ENCODE results near the gene TBXAS1. TPM values are rescaled to one million over a fixed set of nuclear protein-coding genes. Genes with fewer than 3 reads are reported as not detected.

TBXAS1 gene
- total RNA-seq, 1 donor from 2014 or later, result 1.3 TPM

GRCh38 chr7:139899328-139899955, 70.4 kb downstream of the TBXAS1 start:
- TF ChIP-seq, protein P1, sequence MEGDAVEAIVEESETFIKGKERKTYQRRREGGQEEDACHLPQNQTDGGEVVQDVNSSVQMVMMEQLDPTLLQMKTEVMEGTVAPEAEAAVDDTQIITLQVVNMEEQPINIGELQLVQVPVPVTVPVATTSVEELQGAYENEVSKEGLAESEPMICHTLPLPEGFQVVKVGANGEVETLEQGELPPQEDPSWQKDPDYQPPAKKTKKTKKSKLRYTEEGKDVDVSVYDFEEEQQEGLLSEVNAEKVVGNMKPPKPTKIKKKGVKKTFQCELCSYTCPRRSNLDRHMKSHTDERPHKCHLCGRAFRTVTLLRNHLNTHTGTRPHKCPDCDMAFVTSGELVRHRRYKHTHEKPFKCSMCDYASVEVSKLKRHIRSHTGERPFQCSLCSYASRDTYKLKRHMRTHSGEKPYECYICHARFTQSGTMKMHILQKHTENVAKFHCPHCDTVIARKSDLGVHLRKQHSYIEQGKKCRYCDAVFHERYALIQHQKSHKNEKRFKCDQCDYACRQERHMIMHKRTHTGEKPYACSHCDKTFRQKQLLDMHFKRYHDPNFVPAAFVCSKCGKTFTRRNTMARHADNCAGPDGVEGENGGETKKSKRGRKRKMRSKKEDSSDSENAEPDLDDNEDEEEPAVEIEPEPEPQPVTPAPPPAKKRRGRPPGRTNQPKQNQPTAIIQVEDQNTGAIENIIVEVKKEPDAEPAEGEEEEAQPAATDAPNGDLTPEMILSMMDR (IDR thresholded peaks at IDR 0.05; ENCODE audit: unreplicated experiment), result no peak
- Mint-ChIP-seq H3K36me3 (ENCODE audit: low read depth, unreplicated experiment) (peaks cover 5% of the 10 kb centered on the region), H3K9me3 (ENCODE audit: unreplicated experiment) (no peaks in the 10 kb centered on the region), H3K27ac (ENCODE audit: unreplicated experiment) (no peak overlapping the region), H3K4me3 (ENCODE audit: unreplicated experiment) (no peak overlapping the region), H3K4me1 (ENCODE audit: unreplicated experiment) (peaks cover 10% of the 10 kb centered on the region), H3K27me3 (ENCODE audit: unreplicated experiment) (peaks cover 2% of the 10 kb centered on the region)
- no peak for DNase-seq (ENCODE audit: low spot score)

GRCh38 chr7:139900326-139900725, 71.3 kb downstream of the TBXAS1 start:
- DNase-seq (ENCODE audit: low spot score), result no peak
- H3K4me3 Mint-ChIP-seq (ENCODE audit: unreplicated experiment), result no peak overlapping the region
- H3K27ac Mint-ChIP-seq (ENCODE audit: unreplicated experiment), result no peak overlapping the region
- H3K9me3 Mint-ChIP-seq (ENCODE audit: unreplicated experiment), result no peaks in the 10 kb centered on the region
- TF ChIP-seq, protein P1 (IDR thresholded peaks at IDR 0.05; ENCODE audit: unreplicated experiment), result no peak
- peaks cover 2% of the 10 kb centered on the region for H3K4me1 Mint-ChIP-seq (ENCODE audit: unreplicated experiment)
- peaks cover 2% of the 10 kb centered on the region for H3K27me3 Mint-ChIP-seq (ENCODE audit: unreplicated experiment)
- peaks cover 5% of the 10 kb centered on the region for H3K36me3 Mint-ChIP-seq (ENCODE audit: low read depth, unreplicated experiment)

DNA sequence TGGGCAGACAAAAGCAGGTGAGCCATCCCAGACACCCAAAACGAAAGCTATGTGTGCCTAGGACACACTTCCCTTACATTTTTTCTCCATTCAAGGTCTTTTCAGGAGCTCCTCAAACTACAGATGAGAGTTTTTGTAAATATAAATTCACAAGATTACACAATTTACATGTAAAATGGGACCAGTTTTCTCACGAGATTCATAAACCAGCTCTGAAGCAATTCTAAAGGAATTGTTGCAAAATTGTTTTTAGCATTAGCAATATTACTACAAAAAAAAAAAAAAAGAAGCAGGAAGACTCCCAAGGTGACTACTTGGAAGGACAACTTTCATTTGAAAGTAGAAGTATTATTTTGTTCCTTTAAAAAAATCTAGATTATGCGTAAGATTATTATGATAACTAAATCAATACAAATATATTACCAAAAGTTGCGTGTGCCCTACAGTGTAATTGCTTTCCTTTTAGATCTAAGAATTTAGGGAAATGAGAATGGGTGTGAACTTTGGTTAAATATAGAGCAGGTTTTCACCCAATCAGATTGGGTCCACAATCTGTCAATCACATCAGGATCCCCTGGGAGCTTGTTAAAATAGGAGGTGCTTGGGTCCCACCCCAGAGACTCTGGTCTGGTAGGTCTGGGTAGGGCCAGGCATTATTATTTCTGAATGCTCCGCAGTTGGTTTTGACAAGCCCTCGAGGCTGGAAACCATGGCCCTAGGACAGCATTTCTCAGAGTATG, 72.2 kb downstream of the TBXAS1 start:
- H3K27ac Mint-ChIP-seq (ENCODE audit: unreplicated experiment), result no peak overlapping the region
- TF ChIP-seq, protein P1 (IDR thresholded peaks at IDR 0.05; ENCODE audit: unreplicated experiment), result no peak
- no peaks in the 10 kb centered on the region for H3K9me3 Mint-ChIP-seq (ENCODE audit: unreplicated experiment)
- H3K4me1 Mint-ChIP-seq (ENCODE audit: unreplicated experiment), result no peaks in the 10 kb centered on the region
- H3K36me3 Mint-ChIP-seq (ENCODE audit: low read depth, unreplicated experiment), result peaks cover 5% of the 10 kb centered on the region
- no peak overlapping the region for H3K4me3 Mint-ChIP-seq (ENCODE audit: unreplicated experiment)
- H3K27me3 Mint-ChIP-seq (ENCODE audit: unreplicated experiment), result no peaks in the 10 kb centered on the region
- DNase-seq (ENCODE audit: low spot score), result no peak

- DNase-seq (ENCODE audit: low spot score), result no peak
- Mint-ChIP-seq H3K4me3 (ENCODE audit: unreplicated experiment) (no peak overlapping the region), H3K27me3 (ENCODE audit: unreplicated experiment) (no peaks in the 10 kb centered on the region), H3K36me3 (ENCODE audit: low read depth, unreplicated experiment) (peaks cover 2% of the 10 kb centered on the region), H3K4me1 (ENCODE audit: unreplicated experiment) (no peaks in the 10 kb centered on the region), H3K27ac (ENCODE audit: unreplicated experiment) (no peak overlapping the region), H3K9me3 (ENCODE audit: unreplicated experiment) (no peaks in the 10 kb centered on the region)
- TF ChIP-seq, protein P1 (IDR thresholded peaks at IDR 0.05; ENCODE audit: unreplicated experiment), result no peak
Measured at GRCh38 chr7:139901901-139902300, 72.8 kb downstream of the TBXAS1 start.
